GM19395 (cell line): ENCODE measurements around the gene LDLRAD3.

Source experiments
- ATAC-seq: cut with Tn5 transposase; IDR thresholded peaks from one replicate; pipeline ENCODE4 v1.9.1; 2021; ENCODE audit warnings: mild to moderate bottlenecking, moderate library complexity; ENCODE audit not compliant: unreplicated experiment

LDLRAD3 gene

GRCh38 chr11:36222831-36223635 is 279.2 kb downstream of the LDLRAD3 start:
- ATAC-seq, result no peak

GRCh38 chr11:36224209-36224882 is 280.5 kb downstream of the LDLRAD3 start:
- ATAC-seq, result no peak

GRCh38 chr11:36227044-36227443 is 283.2 kb downstream of the LDLRAD3 start:
- ATAC-seq, result no peak

- ATAC-seq, result no peak
Measured at GRCh38 chr11:36228689-36229088, 284.8 kb downstream of the LDLRAD3 start.

GRCh38 chr11:36229091-36229705 is 285.3 kb downstream of the LDLRAD3 start:
- no peak for ATAC-seq

- ATAC-seq, result no peak
Measured at GRCh38 chr11:36230779-36231699, 287.2 kb downstream of the LDLRAD3 start.

- no peak for ATAC-seq
Measured at GRCh38 chr11:36233204-36233603, 289.3 kb downstream of the LDLRAD3 start.

- no peak for ATAC-seq
Measured at GRCh38 chr11:36234825-36235224, 291.0 kb downstream of the LDLRAD3 start.

GRCh38 chr11:36235750-36236149 is 291.9 kb downstream of the LDLRAD3 start:
- no peak for ATAC-seq

- no peak for ATAC-seq
Measured at GRCh38 chr11:36237391-36237790, 293.5 kb downstream of the LDLRAD3 start.

- ATAC-seq, result no peak
Measured at GRCh38 chr11:36238036-36238631, 294.3 kb downstream of the LDLRAD3 start.

- ATAC-seq, result no peak
Measured at GRCh38 chr11:36238881-36239280, 295.0 kb downstream of the LDLRAD3 start.

GRCh38 chr11:36239636-36240035 is 295.8 kb downstream of the LDLRAD3 start:
- no peak for ATAC-seq

- ATAC-seq, result no peak
Measured at GRCh38 chr11:36240173-36240572, 296.3 kb downstream of the LDLRAD3 start.

GRCh38 chr11:36240801-36241200 is 296.9 kb downstream of the LDLRAD3 start:
- no peak for ATAC-seq

GRCh38 chr11:36241497-36241896 is 297.6 kb downstream of the LDLRAD3 start:
- no peak for ATAC-seq

GRCh38 chr11:36243641-36244040 is 299.8 kb downstream of the LDLRAD3 start:
- no peak for ATAC-seq

- ATAC-seq, result no peak
Measured at GRCh38 chr11:36247493-36247892, 303.6 kb downstream of the LDLRAD3 start.

GRCh38 chr11:36248436-36248835 is 304.6 kb downstream of the LDLRAD3 start:
- ATAC-seq, result no peak

- no peak for ATAC-seq
Measured at GRCh38 chr11:36249246-36249645, 305.4 kb downstream of the LDLRAD3 start.
